ELF-1 (cell line): Measurements from ENCODE around the gene FGF21.
"Not testable (repeated sequence)": the region's sequence is repeated elsewhere in the genome, so short reads cannot be mapped to it uniquely, and the experiment has no call there.

Source experiments
- DNase-seq: peaks from one replicate; pipeline ENCODE4 v3.0.0-alpha.2; 2016; ENCODE audit warnings: low read depth, low spot score

Gene FGF21

GRCh38 chr19:48751845-48752495, 3.4 kb upstream of the FGF21 start:
- DNase-seq = no peak

GRCh38 chr19:48752496-48753365, 2.6 kb upstream of the FGF21 start, which contains the start of gene FUT1:
Gene FUT1, minus strand, starts transcription at chr19:48752641. Its CDS starts 1,360 bp downstream, at chr19:48751281.
- DNase-seq = peak; percentile 91

GRCh38 chr19:48755787-48756186, 463 bp downstream of the FGF21 start:
- no peak for DNase-seq

GRCh38 chr19:48756212-48756611, 888 bp downstream of the FGF21 start:
- no peak for DNase-seq

- no peak for DNase-seq
These were observed 1.4 kb downstream of the FGF21 start for GRCh38 chr19:48756686-48757085.

- peak; percentile 42 for DNase-seq
These were observed 1.9 kb downstream of the FGF21 start for GRCh38 chr19:48757089-48757675.

- no peak for DNase-seq
These were observed 2.4 kb downstream of the FGF21 start for GRCh38 chr19:48757741-48758144.

- no peak for DNase-seq
These were observed 5.3 kb downstream of the FGF21 start for GRCh38 chr19:48760504-48761205.

- DNase-seq = not testable (repeated sequence)
These were observed 10.5 kb downstream of the FGF21 start for GRCh38 chr19:48765816-48766215.

GRCh38 chr19:48768171-48768753, 12.9 kb downstream of the FGF21 start:
- DNase-seq = not testable (repeated sequence)

GRCh38 chr19:48768994-48769713, 13.8 kb downstream of the FGF21 start:
- no peak for DNase-seq

- DNase-seq = no peak
These were observed 14.9 kb downstream of the FGF21 start for GRCh38 chr19:48770266-48770665.

GRCh38 chr19:48770734-48771472, 15.6 kb downstream of the FGF21 start:
- DNase-seq = no peak

GRCh38 chr19:48772503-48772953, 17.2 kb downstream of the FGF21 start:
- DNase-seq = no peak

- DNase-seq = no peak
These were observed 21.8 kb downstream of the FGF21 start for GRCh38 chr19:48777139-48777538.

- DNase-seq = peak; percentile 38
These were observed 22.4 kb downstream of the FGF21 start for GRCh38 chr19:48777720-48778119.

- no peak for DNase-seq
These were observed 24.3 kb downstream of the FGF21 start for GRCh38 chr19:48779636-48780035.

GRCh38 chr19:48780631-48781391, 25.5 kb downstream of the FGF21 start:
- DNase-seq = peak; percentile 14

- DNase-seq = no peak
These were observed 29.2 kb downstream of the FGF21 start for GRCh38 chr19:48784527-48784926.
